OCI-LY3 (cell line): Measurements from ENCODE around the gene PCDHA8.

Experiments used
- EZH2phosphoT487 ChIP-seq: fragments of 200-600 bp; shearing (Covaris generic); IDR thresholded peaks from 2 replicates; pipeline ENCODE4 v1.6.1; 2018; ENCODE audit warnings: antibody characterized with exemption, mixed run types, low read depth
- TF ChIP-seq, protein P1 (sequence below): fragments of 200-600, 300-600 bp; sonication (generic); IDR thresholded peaks from 2 replicates; pipeline ENCODE4 v1.5.1; 2014; ENCODE audit warnings: antibody characterized with exemption, low read length, low read depth

DNA sequence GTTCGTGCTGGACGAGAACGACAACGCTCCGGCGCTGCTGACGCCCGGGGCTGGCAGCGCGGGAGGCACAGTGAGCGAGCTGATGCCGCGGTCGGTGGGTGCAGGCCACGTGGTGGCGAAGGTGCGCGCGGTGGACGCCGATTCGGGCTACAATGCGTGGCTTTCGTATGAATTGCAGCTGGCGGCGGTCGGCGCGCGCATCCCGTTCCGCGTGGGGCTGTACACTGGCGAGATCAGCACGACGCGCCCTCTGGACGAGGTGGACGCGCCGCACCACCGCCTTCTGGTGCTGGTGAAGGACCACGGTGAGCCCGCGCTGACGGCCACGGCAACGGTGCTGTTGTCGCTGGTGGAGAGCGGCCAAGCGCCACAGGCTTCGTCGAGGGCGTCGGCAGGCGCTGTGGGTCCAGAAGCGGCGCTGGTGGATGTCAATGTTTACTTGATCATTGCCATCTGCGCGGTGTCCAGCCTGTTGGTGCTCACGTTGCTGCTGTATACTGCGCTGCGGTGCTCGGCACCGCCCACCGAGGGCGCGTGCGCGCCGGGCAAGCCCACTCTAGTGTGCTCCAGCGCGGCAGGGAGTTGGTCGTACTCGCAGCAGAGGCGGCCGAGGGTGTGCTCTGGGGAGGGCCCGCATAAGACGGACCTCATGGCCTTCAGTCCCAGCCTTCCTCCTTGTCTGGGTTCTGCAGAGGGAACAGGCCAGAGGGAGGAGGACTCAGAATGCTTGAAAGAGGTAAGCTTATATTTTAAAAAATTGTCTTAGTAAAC lies 43.1 kb downstream of the PCDHA8 start:
- TF ChIP-seq, protein P1, sequence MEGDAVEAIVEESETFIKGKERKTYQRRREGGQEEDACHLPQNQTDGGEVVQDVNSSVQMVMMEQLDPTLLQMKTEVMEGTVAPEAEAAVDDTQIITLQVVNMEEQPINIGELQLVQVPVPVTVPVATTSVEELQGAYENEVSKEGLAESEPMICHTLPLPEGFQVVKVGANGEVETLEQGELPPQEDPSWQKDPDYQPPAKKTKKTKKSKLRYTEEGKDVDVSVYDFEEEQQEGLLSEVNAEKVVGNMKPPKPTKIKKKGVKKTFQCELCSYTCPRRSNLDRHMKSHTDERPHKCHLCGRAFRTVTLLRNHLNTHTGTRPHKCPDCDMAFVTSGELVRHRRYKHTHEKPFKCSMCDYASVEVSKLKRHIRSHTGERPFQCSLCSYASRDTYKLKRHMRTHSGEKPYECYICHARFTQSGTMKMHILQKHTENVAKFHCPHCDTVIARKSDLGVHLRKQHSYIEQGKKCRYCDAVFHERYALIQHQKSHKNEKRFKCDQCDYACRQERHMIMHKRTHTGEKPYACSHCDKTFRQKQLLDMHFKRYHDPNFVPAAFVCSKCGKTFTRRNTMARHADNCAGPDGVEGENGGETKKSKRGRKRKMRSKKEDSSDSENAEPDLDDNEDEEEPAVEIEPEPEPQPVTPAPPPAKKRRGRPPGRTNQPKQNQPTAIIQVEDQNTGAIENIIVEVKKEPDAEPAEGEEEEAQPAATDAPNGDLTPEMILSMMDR = no peak
- no peak for TF ChIP-seq EZH2phosphoT487
